ENCODE measurements around the gene U2AF2.

Gene U2AF2

DNA sequence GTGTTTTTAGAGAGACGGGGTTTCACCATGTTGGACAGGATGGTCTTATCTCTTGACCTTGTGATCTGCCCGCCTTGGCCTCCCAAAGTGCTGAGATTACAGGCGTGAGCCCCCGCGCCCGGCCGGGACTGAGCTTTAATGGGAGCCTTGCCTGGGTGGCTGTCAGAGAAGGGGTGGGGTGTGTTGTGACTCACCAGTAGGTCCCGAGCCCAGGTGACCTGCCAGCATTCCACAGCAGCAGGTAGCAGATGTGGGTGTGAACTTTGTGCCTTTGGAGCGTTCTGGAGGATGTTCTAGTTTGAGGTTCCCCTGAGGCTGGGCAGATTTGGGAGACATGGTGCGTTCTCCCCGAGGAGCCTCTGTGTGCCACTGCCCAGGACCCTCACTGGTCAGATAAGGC lies 13.1 kb downstream of the U2AF2 start:
- Histone ChIP-seq H3K9me3 (ENCODE audit: insufficient read depth, low read length) (no peaks in the 10 kb centered on the region), H3K79me2 (ENCODE audit: low read length) (peaks cover 99% of the 10 kb centered on the region), H3K27ac (ENCODE audit: low read length) (no peak overlapping the region), H3K27me3 (ENCODE audit: low read depth, low read length) (no peaks in the 10 kb centered on the region), H3K4me1 (ENCODE audit: low read length) (no peaks in the 10 kb centered on the region), H2AFZ (ENCODE audit: low read depth, low read length) (no peak overlapping the region), H3K4me3 (ENCODE audit: low read length) (no peak overlapping the region), H3K9ac (ENCODE audit: low read length) (no peak overlapping the region), H3K36me3 (replicated peaks; ENCODE audit: low read depth, low read length) (peaks cover 70% of the 10 kb centered on the region), H4K20me1 (ENCODE audit: insufficient read depth, low read length) (peaks cover 83% of the 10 kb centered on the region), H3K4me2 (ENCODE audit: low read length) (no peak overlapping the region)
- TF ChIP-seq EZH2phosphoT487 (IDR thresholded peaks at IDR 0.05; ENCODE audit: low read depth): no peak
- TF ChIP-seq, protein P1, sequence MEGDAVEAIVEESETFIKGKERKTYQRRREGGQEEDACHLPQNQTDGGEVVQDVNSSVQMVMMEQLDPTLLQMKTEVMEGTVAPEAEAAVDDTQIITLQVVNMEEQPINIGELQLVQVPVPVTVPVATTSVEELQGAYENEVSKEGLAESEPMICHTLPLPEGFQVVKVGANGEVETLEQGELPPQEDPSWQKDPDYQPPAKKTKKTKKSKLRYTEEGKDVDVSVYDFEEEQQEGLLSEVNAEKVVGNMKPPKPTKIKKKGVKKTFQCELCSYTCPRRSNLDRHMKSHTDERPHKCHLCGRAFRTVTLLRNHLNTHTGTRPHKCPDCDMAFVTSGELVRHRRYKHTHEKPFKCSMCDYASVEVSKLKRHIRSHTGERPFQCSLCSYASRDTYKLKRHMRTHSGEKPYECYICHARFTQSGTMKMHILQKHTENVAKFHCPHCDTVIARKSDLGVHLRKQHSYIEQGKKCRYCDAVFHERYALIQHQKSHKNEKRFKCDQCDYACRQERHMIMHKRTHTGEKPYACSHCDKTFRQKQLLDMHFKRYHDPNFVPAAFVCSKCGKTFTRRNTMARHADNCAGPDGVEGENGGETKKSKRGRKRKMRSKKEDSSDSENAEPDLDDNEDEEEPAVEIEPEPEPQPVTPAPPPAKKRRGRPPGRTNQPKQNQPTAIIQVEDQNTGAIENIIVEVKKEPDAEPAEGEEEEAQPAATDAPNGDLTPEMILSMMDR (IDR thresholded peaks at IDR 0.05; ENCODE audit: low read depth, low read length): no peak

DNA sequence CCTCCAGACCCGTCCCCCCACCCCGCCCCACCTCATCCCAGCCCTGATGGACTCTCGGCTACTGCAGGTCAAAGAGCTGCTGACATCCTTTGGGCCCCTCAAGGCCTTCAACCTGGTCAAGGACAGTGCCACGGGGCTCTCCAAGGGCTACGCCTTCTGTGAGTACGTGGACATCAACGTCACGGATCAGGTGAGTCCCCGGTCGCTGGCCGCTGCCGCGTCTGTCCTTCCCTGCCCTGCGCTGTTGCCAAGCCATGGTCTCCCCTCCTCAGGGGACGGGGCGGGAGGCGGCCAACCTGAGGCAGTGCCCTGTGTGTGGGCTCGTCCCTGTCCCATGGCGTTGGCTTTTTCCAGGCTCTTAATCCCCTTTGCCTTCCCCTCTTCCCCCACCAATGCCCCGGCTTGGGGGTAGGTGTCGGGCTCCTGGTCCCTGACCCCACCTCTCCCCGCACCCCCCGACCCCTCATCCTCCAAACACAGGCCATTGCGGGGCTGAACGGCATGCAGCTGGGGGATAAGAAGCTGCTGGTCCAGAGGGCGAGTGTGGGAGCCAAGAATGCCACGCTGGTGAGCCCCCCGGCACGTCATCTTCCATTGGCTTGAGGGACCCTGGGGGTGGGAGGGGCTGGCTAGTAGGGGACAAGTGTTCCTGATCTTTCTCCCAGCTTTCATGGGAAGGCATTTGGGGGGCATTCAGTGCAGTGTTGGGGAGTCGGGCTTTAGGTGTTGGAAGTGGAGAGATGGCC lies 13.9 kb downstream of the U2AF2 start:
- H3K36me3 ChIP-seq (replicated peaks; ENCODE audit: low read depth, low read length): peaks cover 62% of the 10 kb centered on the region
- no peak overlapping the region for H2AFZ ChIP-seq (ENCODE audit: low read depth, low read length)
- H3K27ac ChIP-seq (ENCODE audit: low read length): no peak overlapping the region
- no peak overlapping the region for H3K4me2 ChIP-seq (ENCODE audit: low read length)
- H3K4me1 ChIP-seq (ENCODE audit: low read length): peaks cover 6% of the 10 kb centered on the region
- peaks cover 82% of the 10 kb centered on the region for H4K20me1 ChIP-seq (ENCODE audit: insufficient read depth, low read length)
- no peaks in the 10 kb centered on the region for H3K9me3 ChIP-seq (ENCODE audit: insufficient read depth, low read length)
- H3K9ac ChIP-seq (ENCODE audit: low read length): no peak overlapping the region
- no peak overlapping the region for H3K4me3 ChIP-seq (ENCODE audit: low read length)
- no peaks in the 10 kb centered on the region for H3K27me3 ChIP-seq (ENCODE audit: low read depth, low read length)
- TF ChIP-seq EZH2phosphoT487 (IDR thresholded peaks at IDR 0.05; ENCODE audit: low read depth): no peak
- TF ChIP-seq, protein P1 (IDR thresholded peaks at IDR 0.05; ENCODE audit: low read depth, low read length): no peak
- peaks cover 99% of the 10 kb centered on the region for H3K79me2 ChIP-seq (ENCODE audit: low read length)

GRCh38 chr19:55669418-55670279 lies 14.8 kb downstream of the U2AF2 start:
- H3K4me2 ChIP-seq (ENCODE audit: low read length): no peak overlapping the region
- H3K27ac ChIP-seq (ENCODE audit: low read length): no peak overlapping the region

More at GRCh38 chr19:55669418-55670279, 14.8 kb downstream of the U2AF2 start:
- H3K27me3 ChIP-seq (ENCODE audit: low read depth, low read length): no peaks in the 10 kb centered on the region
- TF ChIP-seq, protein P1 (IDR thresholded peaks at IDR 0.05; ENCODE audit: low read depth, low read length): no peak
- no peak for TF ChIP-seq EZH2phosphoT487 (IDR thresholded peaks at IDR 0.05; ENCODE audit: low read depth)
- no peak overlapping the region for H3K9ac ChIP-seq (ENCODE audit: low read length)
- H3K79me2 ChIP-seq (ENCODE audit: low read length): peaks cover 93% of the 10 kb centered on the region
- no peak overlapping the region for H3K4me3 ChIP-seq (ENCODE audit: low read length)
- peaks cover 54% of the 10 kb centered on the region for H3K36me3 ChIP-seq (replicated peaks; ENCODE audit: low read depth, low read length)
- peaks cover 74% of the 10 kb centered on the region for H4K20me1 ChIP-seq (ENCODE audit: insufficient read depth, low read length)
- no peak overlapping the region for H2AFZ ChIP-seq (ENCODE audit: low read depth, low read length)
- peaks cover 11% of the 10 kb centered on the region for H3K4me1 ChIP-seq (ENCODE audit: low read length)
- no peaks in the 10 kb centered on the region for H3K9me3 ChIP-seq (ENCODE audit: insufficient read depth, low read length)

Data from OCI-LY3 (cell line).